ENCODE data around the gene CAPN5. TPM values are rescaled to one million over a fixed set of nuclear protein-coding genes. Genes with fewer than 3 reads are reported as not detected.

CAPN5 gene
- total and polyA plus RNA-seq, 7 donors: 0.59 to 1.8 (median 0.88) TPM

DNA sequence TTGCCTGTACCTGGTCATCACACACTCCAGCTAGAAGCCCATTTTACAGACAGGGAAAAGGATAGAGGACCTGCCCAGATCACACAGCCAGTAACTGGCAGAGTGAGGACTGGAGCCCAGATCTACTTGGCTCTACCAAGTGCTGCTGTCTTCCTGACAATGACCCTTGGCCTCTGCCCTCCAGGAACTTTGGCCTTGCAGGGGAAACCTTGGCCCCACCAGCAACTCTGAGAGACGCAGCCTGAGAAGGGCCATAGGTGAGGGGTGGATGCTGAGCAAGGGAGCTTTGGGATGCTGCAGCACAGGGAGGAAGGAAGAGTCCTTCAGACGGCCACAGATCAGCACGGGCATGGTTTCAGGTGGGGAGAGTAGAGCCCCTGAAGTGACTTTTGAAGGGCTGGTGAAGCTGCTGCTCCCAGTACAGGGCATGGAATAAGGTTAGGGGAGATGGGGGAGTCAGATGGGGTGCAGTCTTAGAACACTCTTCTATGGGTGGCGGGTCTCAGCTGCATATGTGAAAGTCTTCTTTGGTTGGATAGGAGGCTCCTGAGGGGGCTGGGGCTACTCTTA lies 2.0 kb upstream of the CAPN5 start:
- Histone ChIP-seq H3K9me3 (no peaks in the 10 kb centered on the region), H3K36me3 (ENCODE audit: insufficient read depth in 1 of 2, low read depth in 1 of 2) (no peaks in the 10 kb centered on the region), H3K4me1 (no peaks in the 10 kb centered on the region), H3K4me3 (no peak overlapping the region), H3K27me3 (ENCODE audit: insufficient read depth in 3 of 3, low read length in 2 of 3) (peaks cover 0 to 1% (median 0%) of the 10 kb centered on the region in 3 donors), H3K27ac (no peak overlapping the region)
- DNase-seq: no peak
- no peak for ATAC-seq
- 93 to 95% (median 94%) methylated on average over 4 of the region's 4 CpGs for WGBS, 3 donors
- TF ChIP-seq CTCF (IDR thresholded peaks at IDR 0.05): no peak
- intact Hi-C loops (cut with DNase I): no loop called here

DNA sequence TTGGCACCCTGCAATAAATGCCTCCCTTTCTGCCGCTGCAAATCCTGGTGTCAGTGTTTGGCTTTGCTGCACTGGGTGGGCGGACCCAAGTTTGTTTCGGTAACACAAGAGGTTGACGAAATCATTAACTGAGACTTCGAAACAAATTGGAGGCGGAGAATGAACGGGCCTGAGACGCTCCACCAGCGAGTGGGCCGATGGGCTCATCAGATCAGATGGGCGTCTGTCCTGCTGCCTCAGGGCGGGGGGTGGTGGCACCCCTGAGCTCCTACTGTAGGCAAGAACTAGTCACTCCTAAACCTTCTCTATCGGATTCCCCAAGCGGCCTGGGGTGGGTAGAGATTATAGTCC lies 918 bp upstream of the CAPN5 start:
- Histone ChIP-seq H3K4me3 (peak overlapping the region; percentile 74), H3K27me3 (ENCODE audit: insufficient read depth in 3 of 3, low read length in 2 of 3) (no peaks in the 10 kb centered on the region), H3K36me3 (ENCODE audit: insufficient read depth in 1 of 2, low read depth in 1 of 2) (no peaks in the 10 kb centered on the region), H3K27ac (peak overlapping the region; percentile 70), H3K4me1 (no peaks in the 10 kb centered on the region), H3K9me3 (no peaks in the 10 kb centered on the region)
- intact Hi-C loops (cut with DNase I): no loop called here
- DNase-seq (peak; percentile 54 to 69), ATAC-seq (peak in 3 of 4 donors; percentile 2 to 26 (median 18))
- WGBS, 3 donors: 23 to 37% (median 25%) methylated on average over 14 of the region's 14 CpGs
- TF ChIP-seq CTCF (IDR thresholded peaks at IDR 0.05): no peak

DNA sequence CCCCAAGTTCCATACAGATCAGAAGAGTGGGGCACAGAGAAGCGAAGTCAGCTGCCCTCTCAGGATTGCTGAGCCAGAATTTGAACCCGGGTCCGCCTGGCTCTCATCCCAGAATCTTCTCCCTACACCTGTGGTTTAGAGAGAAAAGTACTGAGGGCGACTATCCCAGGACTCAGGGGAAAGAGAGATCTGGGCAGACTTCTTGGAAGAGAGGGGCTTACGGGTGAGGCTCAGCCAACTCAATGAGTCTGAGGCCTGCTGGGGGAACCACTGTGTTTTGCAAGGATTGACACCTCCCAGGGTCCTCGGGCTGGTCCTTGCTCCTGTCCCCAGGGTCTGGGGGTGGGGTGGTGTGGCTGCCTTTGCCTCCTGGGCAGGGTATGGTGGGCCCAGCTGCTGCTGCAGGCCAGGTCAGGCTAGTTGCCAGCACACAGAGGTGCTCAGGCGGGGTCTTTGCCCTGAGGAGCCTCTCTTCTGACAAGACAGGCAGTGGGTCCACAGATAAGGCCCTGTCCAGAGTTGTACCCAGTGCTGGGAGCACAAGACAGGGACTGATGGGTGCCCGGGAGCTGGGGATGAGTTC lies 1.2 kb downstream of the CAPN5 start:
- no peak overlapping the region for H3K4me3 ChIP-seq
- TF ChIP-seq CTCF (IDR thresholded peaks at IDR 0.05): no peak

DNA sequence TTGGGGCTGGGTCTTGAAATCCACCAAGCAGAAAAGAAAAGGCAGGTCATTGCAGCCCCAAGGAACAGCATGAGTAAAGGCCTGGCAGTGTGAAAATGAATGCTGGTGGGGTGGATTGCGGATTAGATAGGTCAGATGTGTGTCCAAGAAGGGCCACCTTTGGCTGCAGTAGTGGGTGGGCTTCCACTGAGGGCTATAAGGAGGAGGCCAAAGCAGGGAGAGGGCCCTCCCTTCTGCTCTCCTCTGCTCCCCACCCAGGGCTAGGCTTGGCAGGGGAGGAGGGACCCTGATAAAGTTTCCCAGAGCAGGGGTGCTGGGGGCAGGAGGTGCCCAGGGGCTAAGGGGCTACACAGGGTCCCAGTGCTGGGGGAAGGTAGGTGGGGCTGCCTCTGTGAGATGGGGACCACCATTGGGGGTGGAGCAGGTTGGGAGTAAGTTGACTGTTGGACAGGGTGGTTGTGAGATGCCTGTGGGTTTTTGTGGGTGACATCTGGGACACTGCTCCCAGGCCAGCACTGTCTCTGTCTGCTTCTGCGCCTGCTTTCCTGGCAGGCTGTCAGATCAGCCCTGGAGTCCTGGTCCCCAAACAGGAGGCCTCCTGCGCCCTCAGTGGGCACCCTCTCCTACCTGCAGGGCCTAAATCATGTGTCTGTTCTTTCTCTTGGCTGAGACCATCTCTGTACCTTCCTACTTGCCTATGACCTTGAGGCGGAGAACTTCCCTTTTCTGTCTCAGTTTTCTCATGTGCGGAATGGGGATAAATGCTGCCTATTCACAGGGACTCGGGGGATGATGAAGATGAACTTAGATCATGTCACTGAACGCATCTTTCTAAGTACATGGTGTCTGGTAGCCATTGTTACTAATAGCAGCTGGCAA lies 1.9 kb downstream of the CAPN5 start:
- intact Hi-C loops (cut with DNase I): no loop called here
- Histone ChIP-seq H3K4me1 (no peaks in the 10 kb centered on the region), H3K4me3 (no peak overlapping the region), H3K27me3 (ENCODE audit: insufficient read depth in 3 of 3, low read length in 2 of 3) (no peaks in the 10 kb centered on the region), H3K27ac (no peak overlapping the region), H3K36me3 (ENCODE audit: insufficient read depth in 1 of 2, low read depth in 1 of 2) (no peaks in the 10 kb centered on the region), H3K9me3 (no peaks in the 10 kb centered on the region)
- 69 to 87% (median 75%) methylated on average over 7 of the region's 7 CpGs for WGBS, 3 donors
- no peak for ATAC-seq
- no peak for TF ChIP-seq CTCF (IDR thresholded peaks at IDR 0.05)
- no peak for DNase-seq

More for the DNA sequence above, 1.2 kb downstream of the CAPN5 start:
- intact Hi-C loops (cut with DNase I): no loop called here
- no peaks in the 10 kb centered on the region for H3K4me1 ChIP-seq
- H3K27ac ChIP-seq: no peak overlapping the region
- DNase-seq: peak in 1 of 2 donors; percentile 44
- ATAC-seq: no peak
- H3K36me3 ChIP-seq (ENCODE audit: insufficient read depth in 1 of 2, low read depth in 1 of 2): no peaks in the 10 kb centered on the region
- 66 to 79% (median 74%) methylated on average over 8 of the region's 8 CpGs for WGBS, 3 donors
- H3K27me3 ChIP-seq (ENCODE audit: insufficient read depth in 3 of 3, low read length in 2 of 3): no peaks in the 10 kb centered on the region
- H3K9me3 ChIP-seq: no peaks in the 10 kb centered on the region
